Measurements from ENCODE around the gene ANHX. TPM values are rescaled to one million over a fixed set of nuclear protein-coding genes. Genes with fewer than 3 reads are reported as not detected.

Gene ANHX
- total and polyA plus RNA-seq, 4 donors: not detected

GRCh38 chr12:133233993-133234564, 1.6 kb downstream of the ANHX start:
- ATAC-seq (ENCODE audit: insufficient read depth, low FRiP score) (no peak), DNase-seq (no peak)
- H3K27me3 ChIP-seq (ENCODE audit: control insufficient read depth in 3 of 3, insufficient read depth in 3 of 3, low read length in 2 of 3): peaks cover 0 to 7% (median 0%) of the 10 kb centered on the region in 3 donors
- no peaks in the 10 kb centered on the region for H3K36me3 ChIP-seq (ENCODE audit: control insufficient read depth in 4 of 4, insufficient read depth in 4 of 4, low read length in 4 of 4)
- WGBS, 2 donors: 90 to 91% methylated on average over 18 of the region's 18 CpGs
- H3K4me1 ChIP-seq (ENCODE audit: control insufficient read depth in 5 of 5, insufficient read depth in 5 of 5, low read length in 5 of 5): no peaks in the 10 kb centered on the region
- H3K9me3 ChIP-seq (ENCODE audit: control insufficient read depth in 4 of 4, insufficient read depth in 3 of 4, low read length in 3 of 4): peaks cover 0 to 31% (median 5%) of the 10 kb centered on the region in 4 donors
- H3K9ac ChIP-seq (ENCODE audit: insufficient read depth in 1 of 2, low read length in 2 of 2): no peak overlapping the region
- H3K27ac ChIP-seq (ENCODE audit: low read depth in 1 of 2, low read length in 1 of 2): no peak overlapping the region
- no peak overlapping the region for H3K4me3 ChIP-seq
- TF ChIP-seq CTCF (IDR thresholded peaks at IDR 0.05; ENCODE audit: control extremely low read depth, extremely low read depth): no peak

- TF ChIP-seq CTCF (IDR thresholded peaks at IDR 0.05; ENCODE audit: control extremely low read depth, extremely low read depth): no peak
- H3K27me3 ChIP-seq (ENCODE audit: control insufficient read depth in 3 of 3, insufficient read depth in 3 of 3, low read length in 2 of 3): peaks cover 0 to 7% (median 0%) of the 10 kb centered on the region in 3 donors
- no peak overlapping the region for H3K27ac ChIP-seq (ENCODE audit: low read depth in 1 of 2, low read length in 1 of 2)
- peaks cover 0 to 33% (median 5%) of the 10 kb centered on the region in 4 donors for H3K9me3 ChIP-seq (ENCODE audit: control insufficient read depth in 4 of 4, insufficient read depth in 3 of 4, low read length in 3 of 4)
- no peak overlapping the region for H3K4me3 ChIP-seq
- H3K4me1 ChIP-seq (ENCODE audit: control insufficient read depth in 5 of 5, insufficient read depth in 5 of 5, low read length in 5 of 5): no peaks in the 10 kb centered on the region
- H3K9ac ChIP-seq (ENCODE audit: insufficient read depth in 1 of 2, low read length in 2 of 2): no peak overlapping the region
- DNase-seq: no peak
- 78 to 82% methylated on average over 6 of the region's 6 CpGs for WGBS, 2 donors
- ATAC-seq (ENCODE audit: insufficient read depth, low FRiP score): no peak
- H3K36me3 ChIP-seq (ENCODE audit: control insufficient read depth in 4 of 4, insufficient read depth in 4 of 4, low read length in 4 of 4): no peaks in the 10 kb centered on the region
Observed at GRCh38 chr12:133233006-133233405, 2.7 kb downstream of the ANHX start.

- ATAC-seq (ENCODE audit: insufficient read depth, low FRiP score) (no peak), DNase-seq (no peak)
- Histone ChIP-seq H3K9me3 (ENCODE audit: control insufficient read depth in 4 of 4, insufficient read depth in 3 of 4, low read length in 3 of 4) (peaks cover 0 to 47% (median 7%) of the 10 kb centered on the region in 4 donors), H3K36me3 (ENCODE audit: control insufficient read depth in 4 of 4, insufficient read depth in 4 of 4, low read length in 4 of 4) (no peaks in the 10 kb centered on the region), H3K27me3 (ENCODE audit: control insufficient read depth in 3 of 3, insufficient read depth in 3 of 3, low read length in 2 of 3) (no peaks in the 10 kb centered on the region), H3K9ac (ENCODE audit: insufficient read depth in 1 of 2, low read length in 2 of 2) (no peak overlapping the region), H3K4me3 (no peak overlapping the region), H3K27ac (ENCODE audit: low read depth in 1 of 2, low read length in 1 of 2) (no peak overlapping the region), H3K4me1 (ENCODE audit: control insufficient read depth in 5 of 5, insufficient read depth in 5 of 5, low read length in 5 of 5) (no peaks in the 10 kb centered on the region)
- WGBS, 2 donors: 68 to 79% methylated on average over 3 of the region's 3 CpGs
- no peak for TF ChIP-seq CTCF (IDR thresholded peaks at IDR 0.05; ENCODE audit: control extremely low read depth, extremely low read depth)
Observed at GRCh38 chr12:133231001-133231400, 4.7 kb downstream of the ANHX start.

Measured in lung (tissue), 12 donors.